ENCODE data around the gene AQP11.

The AQP11 gene

GRCh38 chr11:77604281-77604680 is 14.5 kb downstream of the AQP11 start:
- no peak for TF ChIP-seq CTCF (IDR thresholded peaks at IDR 0.05)

- no peak for TF ChIP-seq CTCF (IDR thresholded peaks at IDR 0.05)
These were observed 19.5 kb downstream of the AQP11 start for GRCh38 chr11:77609234-77609633.

- TF ChIP-seq CTCF (IDR thresholded peaks at IDR 0.05) = no peak
These were observed 22.2 kb downstream of the AQP11 start for GRCh38 chr11:77611921-77612320.

- no peak for TF ChIP-seq CTCF (IDR thresholded peaks at IDR 0.05)
These were observed 28.1 kb downstream of the AQP11 start for GRCh38 chr11:77617892-77618291.

GRCh38 chr11:77619576-77620198 is 29.9 kb downstream of the AQP11 start:
- peak; percentile 81 for TF ChIP-seq CTCF (IDR thresholded peaks at IDR 0.05)

- no peak for TF ChIP-seq CTCF (IDR thresholded peaks at IDR 0.05)
These were observed 40.5 kb downstream of the AQP11 start for GRCh38 chr11:77630157-77630710.

- TF ChIP-seq CTCF (IDR thresholded peaks at IDR 0.05) = no peak
These were observed 47.1 kb downstream of the AQP11 start for GRCh38 chr11:77636731-77637344.

Measured in LNCAP (cell line).